Choroid plexus epithelial cell (primary cell): ENCODE results near the gene EPB41L5.

Experiments
- DNase-seq: peaks from one replicate; pipeline ENCODE4 v3.0.0-alpha.2; 2010; ENCODE audit warnings: low read depth
- H3K4me3 ChIP-seq: 2 replicates; pipeline ENCODE4 v1.5.1; 2011; ENCODE audit warnings: low read depth, mild to moderate bottlenecking, control low read depth, low read length, moderate library complexity
- CTCF ChIP-seq: conservative IDR thresholded peaks from 2 replicates; pipeline ENCODE4 v1.5.1; 2011; ENCODE audit warnings: low read depth, mild to moderate bottlenecking, control low read depth, inconsistent platforms, low read length, moderate library complexity

Gene EPB41L5

GRCh38 chr2:120004254-120004653, 8.6 kb upstream of the EPB41L5 start:
- H3K4me3 ChIP-seq = no peak overlapping the region
- no peak for TF ChIP-seq CTCF
- no peak for DNase-seq

GRCh38 chr2:120005834-120006521, 6.9 kb upstream of the EPB41L5 start:
- DNase-seq = no peak
- H3K4me3 ChIP-seq = no peak overlapping the region
- no peak for TF ChIP-seq CTCF

- DNase-seq = no peak
- no peak for TF ChIP-seq CTCF
- no peak overlapping the region for H3K4me3 ChIP-seq
Observed at GRCh38 chr2:120007851-120008250, 5.0 kb upstream of the EPB41L5 start.

- H3K4me3 ChIP-seq = peak overlapping the region; percentile 83
- TF ChIP-seq CTCF = no peak
- no peak for DNase-seq
Observed at GRCh38 chr2:120012363-120012762, 514 bp upstream of the EPB41L5 start.

GRCh38 chr2:120013597-120014223, 833 bp downstream of the EPB41L5 start:
- no peak for TF ChIP-seq CTCF
- DNase-seq = no peak
- peak overlapping the region; percentile 83 for H3K4me3 ChIP-seq

GRCh38 chr2:120014226-120014980, 1.5 kb downstream of the EPB41L5 start:
- no peak for DNase-seq
- H3K4me3 ChIP-seq = peak overlapping the region; percentile 83
- TF ChIP-seq CTCF = no peak
